Stimulated activated CD8-positive, alpha-beta memory T cell treated with anti-CD3 and anti-CD28 coated beads, Interleukin-12 subunit alpha, Interleukin-12 subunit beta, amount 100 ng/mL, for 24 hours (primary cell): ENCODE measurements around the gene SEPHS1.
"Not testable (repeated sequence)": the region's sequence is repeated elsewhere in the genome, so short reads cannot be mapped to it uniquely, and the experiment has no call there.

Experiments
- DNase-seq: peaks from one replicate; pipeline ENCODE4 v3.0.0-alpha.2; 2020; ENCODE audit errors: extremely low read depth

Gene SEPHS1

DNA sequence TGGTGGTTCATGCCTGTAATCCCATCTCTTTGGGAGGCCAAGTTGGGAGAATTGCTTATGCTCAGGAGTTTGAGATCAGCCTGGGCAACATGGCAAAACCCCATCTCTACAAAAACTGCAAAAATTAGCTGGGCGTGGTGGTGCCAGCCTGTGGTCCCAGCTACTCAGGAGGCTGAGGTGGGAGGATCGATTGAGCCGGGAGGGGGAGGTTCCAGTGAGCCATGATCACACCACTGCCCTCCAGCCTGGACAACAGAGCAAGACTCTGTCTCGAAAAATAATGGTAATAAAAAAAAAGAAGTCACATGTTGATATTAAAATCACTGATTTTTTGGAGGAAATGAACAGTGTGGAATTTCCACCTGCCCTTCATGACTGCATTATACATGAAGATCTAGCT, 64.0 kb downstream of the SEPHS1 start:
- DNase-seq = no peak

DNA sequence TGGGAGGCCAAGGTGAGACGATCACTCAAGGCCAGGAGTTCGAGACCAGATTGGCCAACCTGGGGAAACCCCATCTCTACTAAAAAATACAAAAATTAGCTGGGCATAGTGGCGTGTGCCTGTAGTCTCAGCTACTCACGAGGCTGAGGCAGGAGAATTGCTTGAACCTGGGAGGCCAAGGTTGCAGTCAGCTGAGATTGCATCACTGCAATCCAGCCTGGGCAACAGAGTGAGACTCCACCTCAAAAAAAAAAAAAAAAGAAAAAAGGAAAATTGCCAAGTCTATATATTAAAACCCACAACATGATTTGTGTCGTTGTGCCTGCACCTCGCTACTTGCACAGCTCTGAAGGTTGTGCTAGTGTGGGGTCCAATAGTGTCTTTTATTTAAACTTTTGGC, 65.7 kb downstream of the SEPHS1 start:
- not testable (repeated sequence) for DNase-seq

DNA sequence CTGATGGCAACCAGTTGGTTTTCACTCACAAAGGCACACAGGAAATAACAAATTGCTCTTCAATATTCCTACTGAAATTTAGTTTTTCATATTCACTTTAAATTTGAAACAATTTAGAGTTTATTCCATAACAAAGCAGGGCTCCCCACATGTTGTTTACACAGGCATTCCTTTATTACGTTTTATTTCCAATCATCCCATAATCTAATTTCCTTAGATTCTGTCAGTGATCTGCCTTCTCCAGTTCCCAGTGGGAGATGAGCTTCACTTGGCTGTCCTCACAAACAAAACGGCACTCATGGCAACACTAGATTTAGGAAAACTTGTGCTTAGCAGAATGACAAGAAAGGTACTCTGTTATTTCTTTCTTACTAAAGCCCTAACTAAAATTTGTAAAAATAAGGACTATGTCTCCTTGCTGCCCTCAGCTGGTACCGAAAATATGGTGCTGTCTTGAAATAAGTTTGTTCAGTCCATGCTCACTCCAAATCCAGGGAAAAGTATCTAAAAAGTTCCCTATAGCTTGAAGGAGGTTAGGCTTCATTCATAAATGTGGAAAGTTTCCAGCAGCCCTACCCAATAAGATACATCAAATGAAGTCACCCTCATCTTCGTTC, 71.2 kb downstream of the SEPHS1 start:
- no peak for DNase-seq

GRCh38 chr10:13276146-13276545, 71.9 kb downstream of the SEPHS1 start:
- not testable (repeated sequence) for DNase-seq

DNA sequence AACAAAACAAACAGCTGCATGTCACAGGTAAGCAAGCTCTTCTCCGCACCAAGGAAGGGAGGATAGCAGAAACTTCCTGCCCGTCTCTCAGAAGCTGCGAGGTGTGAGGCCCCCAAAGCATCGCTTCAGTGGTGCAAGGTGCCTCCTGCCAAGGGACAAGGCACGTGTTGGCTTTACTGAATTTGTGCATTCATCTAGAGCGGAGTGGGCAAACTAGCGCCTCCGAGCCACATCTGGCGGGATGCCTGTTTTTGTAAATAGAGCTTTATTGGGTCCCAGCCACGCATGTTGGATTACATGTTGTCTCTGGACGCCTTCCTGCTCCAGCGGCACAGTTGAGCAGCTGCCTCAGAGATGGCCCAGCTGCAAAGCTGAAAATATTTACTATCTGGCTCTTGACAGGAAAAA, 75.9 kb downstream of the SEPHS1 start:
- DNase-seq = no peak

DNA sequence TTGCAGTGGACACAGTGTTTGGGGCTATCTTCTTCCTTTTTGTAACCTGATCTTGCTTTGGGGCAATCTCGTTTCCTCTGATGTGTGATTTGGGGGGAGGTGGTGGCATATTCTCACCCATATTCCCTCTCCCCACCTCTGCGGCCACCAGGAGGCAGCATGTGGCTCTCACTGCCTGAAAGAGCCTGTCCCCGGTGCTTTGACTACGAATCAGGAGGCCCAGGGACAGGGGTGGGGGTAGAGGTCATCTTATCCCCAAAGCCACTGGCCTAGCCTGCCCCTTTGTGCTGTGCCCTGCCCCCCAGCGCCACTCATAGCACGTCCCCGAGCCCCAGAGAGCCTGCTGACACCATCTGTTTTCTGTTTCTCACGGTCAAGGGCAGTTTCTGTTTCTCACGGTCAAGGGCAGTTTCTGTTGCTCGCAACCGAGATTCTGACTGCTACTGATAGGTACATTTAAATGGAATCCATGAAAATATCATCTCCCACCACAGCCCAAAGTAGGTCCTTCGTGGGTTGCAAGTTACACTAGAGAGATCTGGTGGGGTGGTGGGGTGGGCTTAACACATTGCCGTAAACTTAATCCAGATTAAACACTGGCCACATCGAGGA, 76.4 kb downstream of the SEPHS1 start:
- no peak for DNase-seq

- DNase-seq = no peak
These were observed 77.1 kb downstream of the SEPHS1 start for GRCh38 chr10:13270877-13271551.

DNA sequence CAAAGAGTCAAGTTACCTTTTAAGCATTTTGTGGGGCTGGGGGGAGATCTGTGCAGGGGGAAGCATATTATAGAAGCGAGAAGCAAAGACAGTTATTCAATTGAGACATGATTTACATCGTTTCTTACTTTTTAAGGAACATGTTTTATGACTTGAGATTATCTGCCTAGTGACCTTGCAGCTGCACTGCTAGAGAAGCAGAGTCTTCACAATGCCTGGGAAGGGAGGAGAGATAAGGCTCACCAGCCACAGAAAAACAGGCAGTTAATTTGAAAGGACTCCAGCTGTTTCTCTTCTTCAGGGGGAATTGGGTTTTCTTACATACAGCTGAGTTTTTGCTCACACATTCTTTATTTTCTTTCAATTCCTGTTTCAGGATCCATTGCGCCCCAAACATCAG, 79.3 kb downstream of the SEPHS1 start:
- DNase-seq = no peak

- DNase-seq = no peak
These were observed 79.8 kb downstream of the SEPHS1 start for GRCh38 chr10:13268310-13268709.
